ENCODE data around the gene KRTAP16-1.
"Not testable (repeated sequence)": the region's sequence is repeated elsewhere in the genome, so short reads cannot be mapped to it uniquely, and the experiment has no call there.

The KRTAP16-1 gene

DNA sequence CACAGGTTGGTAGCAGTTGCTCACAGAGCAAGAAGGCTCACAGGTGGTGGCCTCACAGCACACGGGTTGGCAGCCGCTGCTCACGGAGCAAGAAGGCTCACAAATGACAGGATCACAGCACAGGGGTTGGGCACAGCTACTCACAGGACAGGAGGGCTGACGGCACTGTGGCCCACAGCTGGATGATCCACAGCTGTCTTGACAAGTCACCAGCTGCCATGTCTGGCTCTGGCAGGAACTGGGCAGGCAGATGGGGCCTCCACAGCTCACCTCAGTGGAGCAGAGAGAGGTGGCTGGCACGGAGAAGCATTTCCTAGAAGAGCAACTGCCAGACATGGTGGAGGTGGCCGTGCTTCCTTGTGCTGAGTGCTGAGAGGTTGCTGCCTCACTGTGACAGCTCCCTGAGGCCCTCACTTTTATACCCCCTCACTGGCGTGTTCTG, at the start of gene KRTAP16-1:
KRTAP16-1 (minus strand) TSS at position 392 of the 442 bp plus-strand sequence; CDS start at position 336, 56 bp downstream.
- DNase-seq = no peak
- in situ Hi-C loops (cut with MboI; ENCODE audit: low pct_unique_long_range_greater_than_20kb, low sequenced_read_pairs) = loop anchor here (25.0 kb wide), 1 partner anchor 397 kb away; no protein-coding TSS in a partner anchor

GRCh38 chr17:41354536-41354935, 45.4 kb upstream of the KRTAP16-1 start:
- peak; percentile 28 for DNase-seq
- in situ Hi-C loops (cut with MboI; ENCODE audit: low pct_unique_long_range_greater_than_20kb, low sequenced_read_pairs) = no loop called here

DNA sequence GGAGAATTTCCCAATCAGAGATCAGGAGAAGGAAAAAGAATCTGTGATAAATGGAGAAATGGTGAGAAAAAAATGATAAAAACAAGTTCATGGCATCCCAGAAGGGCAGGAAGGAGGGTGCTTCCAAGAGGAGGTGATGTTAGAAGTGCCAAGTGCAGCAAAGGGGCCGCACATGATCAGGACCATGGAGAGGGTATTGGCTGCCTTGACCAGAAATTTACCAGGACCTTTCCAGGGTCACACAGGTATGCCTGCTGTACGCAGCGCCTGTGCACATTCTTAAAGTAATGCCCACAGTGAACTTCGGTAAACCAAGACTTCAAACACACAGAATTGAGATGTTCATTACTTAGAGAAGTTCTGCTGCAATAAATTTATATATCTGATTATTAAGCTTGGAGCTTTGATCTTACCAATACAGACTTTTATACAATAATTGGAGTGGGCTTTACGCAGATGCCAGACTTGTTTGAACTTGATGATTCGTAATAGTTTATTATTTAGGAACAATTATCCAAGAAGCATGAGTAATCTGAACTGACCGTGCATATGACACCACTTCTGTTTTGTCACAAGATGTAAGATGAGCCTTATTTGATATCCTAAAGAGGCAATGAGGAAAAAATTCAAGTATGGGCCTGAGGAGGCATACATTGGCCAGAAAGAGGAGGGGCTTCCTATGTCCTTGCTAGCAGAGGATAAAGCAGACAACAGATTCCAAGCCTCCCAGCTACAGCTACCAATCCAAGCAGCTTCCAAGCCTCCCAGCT, 43.7 kb upstream of the KRTAP16-1 start:
- in situ Hi-C loops (cut with MboI; ENCODE audit: low pct_unique_long_range_greater_than_20kb, low sequenced_read_pairs) = no loop called here
- DNase-seq = no peak

- in situ Hi-C loops (cut with MboI; ENCODE audit: low pct_unique_long_range_greater_than_20kb, low sequenced_read_pairs) = no loop called here
- no peak for DNase-seq
Measured at GRCh38 chr17:41351177-41351576, 42.1 kb upstream of the KRTAP16-1 start.

DNA sequence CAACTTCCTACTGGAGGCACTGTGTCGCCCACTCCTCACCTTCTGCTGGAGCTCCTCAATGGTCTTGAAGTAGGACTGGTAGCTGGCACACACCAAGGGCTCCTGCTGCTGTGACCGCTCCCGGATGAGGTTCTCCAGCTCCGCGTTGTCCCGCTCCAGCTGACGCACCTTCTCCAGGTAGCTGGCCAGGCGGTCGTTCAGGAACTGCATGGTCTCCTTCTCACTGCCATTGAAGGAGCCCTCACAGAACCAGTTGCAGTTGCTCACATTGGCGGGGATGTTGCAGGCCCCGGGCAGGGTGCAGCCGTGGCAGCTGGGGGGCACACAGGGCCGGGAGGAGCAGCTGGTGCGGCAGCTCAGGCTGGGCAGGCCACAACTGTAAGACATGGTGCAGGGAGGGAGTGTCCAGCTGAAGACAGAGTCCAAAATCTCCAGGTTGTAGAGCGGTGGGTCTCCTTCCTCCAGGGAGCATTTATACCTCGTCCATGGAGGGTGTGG, 41.3 kb upstream of the KRTAP16-1 start, which contains the start of gene KRT33A:
KRT33A (minus strand) TSS at position 448 of the 498 bp plus-strand sequence; CDS start at position 387, 61 bp downstream.
- DNase-seq; in situ Hi-C loops (cut with MboI; ENCODE audit: low pct_unique_long_range_greater_than_20kb, low sequenced_read_pairs): not testable (repeated sequence)

DNA sequence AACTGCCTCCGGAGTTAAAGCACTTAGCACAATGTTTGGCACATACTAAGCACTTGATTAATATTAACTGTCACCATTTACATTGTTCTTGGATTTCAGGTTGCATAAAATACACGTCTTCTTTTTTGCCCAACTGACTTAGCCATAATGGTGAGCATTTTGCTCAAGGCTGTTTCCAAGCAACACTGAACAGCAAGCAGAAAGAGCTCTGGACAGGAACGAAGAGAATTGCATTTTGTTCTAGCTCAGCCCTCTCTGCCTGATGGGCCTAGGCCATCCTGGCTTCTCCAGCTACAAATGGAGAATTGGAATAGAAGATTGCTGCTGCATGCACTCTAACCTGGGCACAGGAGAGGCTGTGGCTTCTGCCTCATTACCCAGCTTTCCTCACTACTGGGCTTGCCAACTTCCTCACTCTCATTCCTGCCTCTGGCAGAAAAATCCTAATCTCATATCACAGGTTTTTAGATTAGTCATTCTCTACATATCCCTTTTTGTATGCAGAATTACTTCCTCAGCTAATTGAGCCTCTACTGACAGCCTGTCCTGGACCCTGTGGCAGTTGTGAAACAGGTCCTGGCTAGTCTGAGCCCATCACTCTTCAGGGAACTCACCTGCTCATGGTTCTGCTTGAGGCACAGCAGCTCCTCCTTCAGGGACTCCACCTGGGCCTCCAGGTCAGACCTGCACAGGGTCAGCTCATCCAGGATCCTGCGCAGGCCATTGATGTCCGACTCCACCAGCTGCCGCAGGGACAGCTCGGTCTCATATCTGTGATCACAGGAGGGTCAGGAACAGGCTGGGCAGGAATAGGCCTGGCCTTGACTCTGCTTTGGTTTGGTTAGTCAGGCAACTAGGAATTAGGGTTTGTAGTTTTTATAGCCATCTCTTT, 39.0 kb upstream of the KRTAP16-1 start:
- no peak for DNase-seq
- in situ Hi-C loops (cut with MboI; ENCODE audit: low pct_unique_long_range_greater_than_20kb, low sequenced_read_pairs) = no loop called here

- DNase-seq; in situ Hi-C loops (cut with MboI; ENCODE audit: low pct_unique_long_range_greater_than_20kb, low sequenced_read_pairs): not testable (repeated sequence)
Measured at GRCh38 chr17:41346421-41346820, 37.3 kb upstream of the KRTAP16-1 start.

- in situ Hi-C loops (cut with MboI; ENCODE audit: low pct_unique_long_range_greater_than_20kb, low sequenced_read_pairs) = no loop called here
- DNase-seq = no peak
Measured at GRCh38 chr17:41345992-41346391, 36.9 kb upstream of the KRTAP16-1 start.

DNA sequence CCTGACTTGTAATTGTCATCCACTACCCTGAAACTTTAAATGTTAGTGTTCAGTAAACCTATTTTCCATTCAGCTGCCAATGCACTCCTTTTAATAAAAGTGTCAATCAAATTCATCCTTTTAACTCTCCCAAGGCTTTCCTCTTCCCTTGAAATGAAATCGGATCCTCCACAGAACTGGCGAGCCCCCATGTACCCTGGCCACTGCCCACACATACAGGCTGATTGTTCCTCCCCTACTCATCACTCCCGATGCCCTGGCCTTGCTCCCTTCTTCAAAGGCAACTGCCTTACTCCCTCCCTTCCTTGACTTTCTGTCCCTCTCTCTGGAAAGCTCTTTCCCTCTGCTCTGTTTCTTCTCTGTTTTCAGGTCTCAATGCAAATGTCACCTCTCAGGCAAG, 33.9 kb upstream of the KRTAP16-1 start:
- in situ Hi-C loops (cut with MboI; ENCODE audit: low pct_unique_long_range_greater_than_20kb, low sequenced_read_pairs) = no loop called here
- DNase-seq = no peak

DNA sequence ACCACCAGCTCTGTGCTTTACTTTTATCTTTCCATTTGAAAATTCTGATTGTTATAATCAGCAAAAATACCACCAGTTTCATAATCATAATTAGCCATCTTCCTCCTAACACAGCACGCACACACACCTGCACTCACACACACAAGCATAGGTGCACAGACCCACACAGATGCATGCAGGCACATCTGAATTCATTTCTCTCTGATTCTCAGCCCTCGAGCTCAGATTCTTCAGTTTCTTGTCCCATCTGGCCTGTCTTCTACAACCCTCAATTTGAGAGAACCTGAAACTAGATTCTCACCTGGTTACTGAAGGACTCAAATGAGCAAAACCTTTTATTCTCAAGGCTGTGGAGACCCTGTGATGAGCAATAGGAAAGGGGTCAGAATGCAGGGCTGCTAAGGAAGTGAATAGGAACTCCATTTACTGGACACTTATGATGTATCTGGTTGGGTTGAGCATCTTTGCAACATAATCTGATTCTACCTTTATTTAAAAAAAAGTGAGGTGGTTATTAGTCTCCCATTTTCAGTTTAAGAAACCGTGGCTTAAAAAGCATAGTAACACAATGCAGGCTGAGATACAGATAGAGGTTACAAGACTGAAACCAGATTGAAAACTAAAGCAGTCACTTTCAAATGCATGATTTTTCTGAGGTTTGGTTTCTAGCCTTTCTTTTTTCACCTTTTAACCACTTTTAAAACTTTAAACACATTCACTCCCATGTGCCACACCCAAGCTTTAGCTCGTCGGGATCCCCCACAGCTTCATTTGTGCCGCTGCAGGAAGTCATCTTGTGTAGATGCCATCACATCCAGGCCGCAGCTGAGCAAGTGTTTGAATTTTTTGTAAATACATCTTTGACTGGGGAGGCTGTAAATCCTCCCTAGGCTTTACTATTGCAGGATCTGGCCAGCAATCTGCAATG, 32.1 kb upstream of the KRTAP16-1 start:
- in situ Hi-C loops (cut with MboI; ENCODE audit: low pct_unique_long_range_greater_than_20kb, low sequenced_read_pairs) = no loop called here
- DNase-seq = no peak

DNA sequence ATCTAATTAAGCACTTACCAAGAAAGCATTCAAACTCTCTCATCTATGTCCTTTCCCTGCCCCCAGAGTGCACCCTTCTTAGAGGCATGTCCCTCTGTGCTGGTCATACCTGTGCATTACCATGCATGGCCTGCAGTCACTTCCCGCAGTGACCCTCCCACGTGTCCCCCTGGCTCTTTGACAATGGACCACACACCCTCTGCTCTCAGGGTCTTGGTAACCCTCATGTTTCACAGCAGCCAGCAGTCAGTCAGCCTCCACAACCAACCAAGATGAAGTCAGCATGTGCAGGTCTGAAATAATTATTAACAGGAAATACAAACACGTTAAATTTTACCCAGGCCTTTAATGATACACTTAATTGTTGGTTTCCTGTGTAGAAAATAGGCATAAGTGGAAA, 31.4 kb upstream of the KRTAP16-1 start:
- no peak for DNase-seq
- in situ Hi-C loops (cut with MboI; ENCODE audit: low pct_unique_long_range_greater_than_20kb, low sequenced_read_pairs) = no loop called here

DNA sequence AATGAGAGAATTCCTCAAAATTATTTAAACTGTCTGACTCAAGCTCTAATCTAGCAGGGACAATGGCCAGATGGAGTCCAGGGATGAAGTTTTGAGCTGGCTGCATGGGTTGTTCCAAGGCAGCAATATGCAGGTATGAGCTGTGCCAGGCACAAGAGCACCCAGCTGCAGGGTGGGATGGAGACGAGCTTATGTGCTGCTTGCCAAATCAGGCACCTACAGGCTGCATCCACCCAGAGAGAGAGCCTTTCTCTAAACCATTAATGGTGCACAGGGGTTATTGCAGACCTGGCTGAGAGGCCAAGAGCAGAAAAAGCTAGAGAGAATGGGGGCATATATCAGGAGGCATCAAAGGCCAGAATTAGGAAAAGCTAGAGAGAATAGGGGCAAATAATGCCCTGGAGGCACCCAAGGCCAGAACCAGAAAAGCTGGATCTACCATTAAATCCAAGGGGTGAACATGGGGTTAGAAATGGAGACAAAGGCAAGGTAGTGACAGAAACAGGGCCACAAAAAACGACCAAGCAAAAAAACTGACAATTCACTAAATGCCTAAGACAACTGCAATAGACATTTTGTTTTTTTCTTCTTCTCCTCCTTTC, 30.6 kb upstream of the KRTAP16-1 start:
- DNase-seq = no peak
- in situ Hi-C loops (cut with MboI; ENCODE audit: low pct_unique_long_range_greater_than_20kb, low sequenced_read_pairs) = no loop called here

DNA sequence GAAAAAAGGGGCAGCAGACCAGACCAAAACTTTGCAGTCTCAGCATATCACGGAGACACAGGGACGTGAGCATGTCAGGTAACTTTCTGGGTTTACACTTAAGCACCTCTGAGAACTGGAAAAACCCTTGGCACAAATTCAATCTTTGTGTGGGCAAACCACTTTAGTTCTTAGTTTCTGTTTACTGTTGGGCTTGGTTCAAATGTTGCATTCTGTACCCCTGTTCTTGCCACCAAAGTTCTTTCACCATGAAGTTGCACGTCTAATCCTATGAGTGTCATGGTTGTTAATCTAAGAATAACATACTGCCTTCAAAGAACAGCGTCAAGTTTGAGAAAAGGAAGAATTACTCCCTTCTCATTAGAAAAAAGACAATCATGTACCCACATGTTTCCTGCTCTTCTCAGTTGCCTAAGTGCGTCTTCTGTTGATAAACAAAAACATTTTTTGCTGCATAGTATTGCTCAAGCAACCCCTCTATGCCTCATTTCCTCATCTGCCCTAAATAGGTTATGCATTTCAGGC, 29.9 kb upstream of the KRTAP16-1 start:
- DNase-seq = no peak
- in situ Hi-C loops (cut with MboI; ENCODE audit: low pct_unique_long_range_greater_than_20kb, low sequenced_read_pairs) = no loop called here

DNA sequence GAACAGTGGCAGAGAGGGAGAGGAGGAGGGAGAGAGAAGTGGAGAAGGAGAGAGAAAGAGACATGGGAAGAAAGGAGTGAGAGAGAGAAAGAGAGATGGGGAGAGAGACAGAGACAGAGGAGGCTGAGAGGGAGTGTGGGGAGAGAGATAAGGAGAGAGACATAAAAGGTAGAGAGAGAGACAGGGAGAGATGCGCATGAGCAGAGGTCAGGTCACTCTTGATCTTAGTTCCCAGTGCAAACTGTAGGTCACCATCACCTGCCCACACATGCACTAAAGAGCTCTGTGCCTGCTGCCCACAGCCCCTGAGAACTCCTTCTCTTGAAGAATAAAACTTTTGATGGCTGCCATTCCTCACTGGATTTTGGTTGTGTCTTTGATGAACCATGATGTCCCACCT, 26.6 kb upstream of the KRTAP16-1 start:
- DNase-seq = no peak
- in situ Hi-C loops (cut with MboI; ENCODE audit: low pct_unique_long_range_greater_than_20kb, low sequenced_read_pairs) = no loop called here

DNA sequence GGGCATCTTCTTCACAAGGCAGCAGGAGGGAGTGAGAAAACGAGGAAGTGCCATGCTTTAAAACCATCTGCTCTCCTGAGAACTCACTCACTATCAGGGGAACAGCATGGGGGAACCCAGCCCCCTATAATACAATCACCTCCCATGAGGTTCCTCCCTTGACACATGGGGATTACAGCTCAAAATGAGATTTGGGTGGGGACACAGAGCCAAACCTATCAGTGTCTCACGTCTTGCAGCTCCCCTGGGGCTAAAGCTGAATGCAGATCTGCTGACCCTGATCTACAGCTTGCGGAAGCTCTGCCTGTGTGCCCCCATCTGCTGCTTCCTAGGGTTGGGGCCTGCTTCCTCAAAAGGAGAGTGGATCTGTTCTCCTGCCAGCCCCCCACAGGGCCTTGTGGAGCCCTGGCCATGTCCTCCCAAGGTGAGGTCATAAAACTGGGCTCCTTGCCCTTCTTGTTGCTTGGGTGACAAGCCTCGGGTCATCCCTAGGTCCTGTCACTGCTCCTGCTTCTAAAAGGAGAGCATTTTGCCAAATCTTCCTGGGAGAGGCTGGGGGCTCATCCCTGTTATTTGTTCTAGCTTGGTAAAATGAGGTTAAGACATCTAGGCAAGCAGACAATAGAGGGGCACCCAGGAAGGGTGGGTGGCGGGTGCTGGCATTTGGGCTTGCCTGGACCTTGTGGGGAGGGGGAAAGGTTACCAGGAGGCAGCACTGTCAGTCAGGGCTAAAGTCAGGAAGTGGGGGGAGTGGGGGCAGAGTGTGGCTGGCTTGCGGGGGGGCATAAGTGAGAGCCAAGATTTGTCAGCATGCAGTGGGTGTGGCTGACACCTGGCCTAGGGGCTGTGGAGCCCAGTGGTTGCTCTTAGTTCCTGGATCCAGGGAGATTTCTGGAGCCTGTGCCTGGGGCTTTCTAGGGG, 25.5 kb upstream of the KRTAP16-1 start:
- no peak for DNase-seq
- in situ Hi-C loops (cut with MboI; ENCODE audit: low pct_unique_long_range_greater_than_20kb, low sequenced_read_pairs) = no loop called here

DNA sequence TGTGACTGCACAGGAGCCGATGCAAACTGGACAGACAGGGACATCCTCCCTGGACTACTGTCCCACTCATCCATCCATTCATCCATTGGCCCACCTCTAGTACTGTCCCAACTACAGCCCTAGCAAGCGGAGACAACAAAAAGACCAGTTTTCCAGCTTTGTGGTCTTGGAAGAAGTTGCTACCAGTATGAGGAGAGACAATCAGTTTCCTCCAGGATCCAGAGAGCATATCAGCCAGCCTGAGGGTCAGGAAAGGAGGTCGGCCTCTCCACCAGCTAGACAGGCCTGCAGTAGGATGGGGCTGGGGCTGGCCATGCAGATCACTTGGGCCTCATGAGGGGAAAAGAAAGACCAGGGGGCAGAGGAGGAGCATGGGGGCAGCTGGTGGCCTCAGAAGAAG, 24.7 kb upstream of the KRTAP16-1 start:
- in situ Hi-C loops (cut with MboI; ENCODE audit: low pct_unique_long_range_greater_than_20kb, low sequenced_read_pairs) = no loop called here
- no peak for DNase-seq

GRCh38 chr17:41333098-41333497, 24.0 kb upstream of the KRTAP16-1 start:
- in situ Hi-C loops (cut with MboI; ENCODE audit: low pct_unique_long_range_greater_than_20kb, low sequenced_read_pairs) = no loop called here
- DNase-seq = no peak

Measured in KBM-7 (cell line).